Endothelial cell of umbilical vein (primary cell): Measurements from ENCODE around the gene ANTXRL.
"Not testable (repeated sequence)": the region's sequence is repeated elsewhere in the genome, so short reads cannot be mapped to it uniquely, and the experiment has no call there.

Experiments used
- EZH2 ChIP-seq: IDR thresholded peaks from 2 replicates; pipeline ENCODE4 v1.6.1; 2012; ENCODE audit warnings: borderline replicate concordance, low read depth, mild to moderate bottlenecking, moderate library complexity, low read length, inconsistent platforms; ENCODE audit not compliant: severe bottlenecking
- FOS ChIP-seq: IDR thresholded peaks from 2 replicates; pipeline ENCODE4 v1.6.1; 2011; ENCODE audit warnings: mild to moderate bottlenecking, low read length, moderate library complexity, borderline replicate concordance; ENCODE audit not compliant: insufficient read depth
- MYC ChIP-seq: IDR thresholded peaks from one replicate; pipeline ENCODE4 v1.6.1; 2011; ENCODE audit warnings: mild to moderate bottlenecking, low read depth, low read length
- POLR2A ChIP-seq: IDR thresholded peaks from 2 replicates; pipeline ENCODE4 v1.6.1; 2012; ENCODE audit warnings: low read depth, mild to moderate bottlenecking, control low read depth, low read length
- POLR2AphosphoS5 ChIP-seq: IDR thresholded peaks from 2 replicates; pipeline ENCODE4 v1.6.1; 2012; ENCODE audit warnings: low read depth, mild to moderate bottlenecking, control low read depth, low read length, moderate library complexity; ENCODE audit not compliant: insufficient read depth
- TF ChIP-seq, protein P1 (sequence below), 2 donors: IDR thresholded peaks; 1 replicate in 1 of 2; 2 replicates in 1 of 2; pipeline ENCODE4 v1.5.1; 2011; ENCODE audit warnings: low read length in 2 of 2, mild to moderate bottlenecking in 2 of 2, moderate library complexity in 2 of 2, control low read depth in 1 of 2, inconsistent platforms in 1 of 2, low read depth in 1 of 2; ENCODE audit not compliant: insufficient read depth in 1 of 2; ENCODE audit errors: extremely low read depth in 1 of 2

DNA sequence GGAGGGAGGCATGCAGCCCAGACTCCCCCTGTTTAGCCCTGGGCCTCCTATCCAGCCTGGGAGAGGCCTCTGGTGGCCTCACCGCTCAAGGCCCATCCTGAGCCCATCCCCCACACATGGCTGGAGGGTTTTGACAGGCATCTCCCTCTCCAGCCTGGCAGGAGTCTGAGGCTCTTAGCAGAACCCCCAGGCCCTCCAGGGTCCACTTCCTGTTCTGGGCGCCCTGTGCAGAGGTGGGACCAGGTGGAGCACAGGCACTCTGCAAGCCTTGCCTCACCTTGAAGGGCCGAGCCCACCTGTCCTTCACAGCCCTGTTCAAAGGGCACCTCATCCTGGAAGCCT is 13.5 kb downstream of the ANTXRL start:
- TF ChIP-seq, protein P1, sequence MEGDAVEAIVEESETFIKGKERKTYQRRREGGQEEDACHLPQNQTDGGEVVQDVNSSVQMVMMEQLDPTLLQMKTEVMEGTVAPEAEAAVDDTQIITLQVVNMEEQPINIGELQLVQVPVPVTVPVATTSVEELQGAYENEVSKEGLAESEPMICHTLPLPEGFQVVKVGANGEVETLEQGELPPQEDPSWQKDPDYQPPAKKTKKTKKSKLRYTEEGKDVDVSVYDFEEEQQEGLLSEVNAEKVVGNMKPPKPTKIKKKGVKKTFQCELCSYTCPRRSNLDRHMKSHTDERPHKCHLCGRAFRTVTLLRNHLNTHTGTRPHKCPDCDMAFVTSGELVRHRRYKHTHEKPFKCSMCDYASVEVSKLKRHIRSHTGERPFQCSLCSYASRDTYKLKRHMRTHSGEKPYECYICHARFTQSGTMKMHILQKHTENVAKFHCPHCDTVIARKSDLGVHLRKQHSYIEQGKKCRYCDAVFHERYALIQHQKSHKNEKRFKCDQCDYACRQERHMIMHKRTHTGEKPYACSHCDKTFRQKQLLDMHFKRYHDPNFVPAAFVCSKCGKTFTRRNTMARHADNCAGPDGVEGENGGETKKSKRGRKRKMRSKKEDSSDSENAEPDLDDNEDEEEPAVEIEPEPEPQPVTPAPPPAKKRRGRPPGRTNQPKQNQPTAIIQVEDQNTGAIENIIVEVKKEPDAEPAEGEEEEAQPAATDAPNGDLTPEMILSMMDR (IDR thresholded peaks at IDR 0.05; ENCODE audit: extremely low read depth in 1 of 2, insufficient read depth in 1 of 2, low read depth in 1 of 2, low read length in 2 of 2), result not testable (repeated sequence)
- TF ChIP-seq POLR2AphosphoS5, FOS, EZH2, POLR2A, MYC: not testable (repeated sequence)
